ENCODE results near the gene CDR2L.
A peak's percentile ranks its signal among the peaks of the same experiment; 100 is the strongest.

The CDR2L gene

GRCh38 chr17:74970395-74970794, 17.0 kb upstream of the CDR2L start:
- no peaks in the 10 kb centered on the region for H3K9me3 ChIP-seq (ENCODE audit: control insufficient read depth in 5 of 5, low read length in 5 of 5)
- H3K4me3 ChIP-seq (ENCODE audit: low read depth in 1 of 5, low read length in 5 of 5), result peak overlapping the region in 4 of 5 donors; percentile 25 to 70 (median 64)
- no peak overlapping the region for H3K27ac ChIP-seq (ENCODE audit: low read depth, low read length)
- no peaks in the 10 kb centered on the region for H3K36me3 ChIP-seq (ENCODE audit: control insufficient read depth in 5 of 5, insufficient read depth in 5 of 5, low read length in 5 of 5)
- H3K9ac ChIP-seq (ENCODE audit: low read length in 5 of 5), result peak overlapping the region in 2 of 5 donors; percentile 36 to 75
- H3K27me3 ChIP-seq (ENCODE audit: control insufficient read depth in 5 of 5, insufficient read depth in 4 of 5, low read length in 5 of 5), result peaks cover 4 to 31% (median 17%) of the 10 kb centered on the region in 5 donors
- H3K4me1 ChIP-seq (ENCODE audit: control insufficient read depth in 5 of 5, insufficient read depth in 5 of 5, low read length in 5 of 5), result peaks cover 1 to 36% (median 20%) of the 10 kb centered on the region in 5 donors

DNA sequence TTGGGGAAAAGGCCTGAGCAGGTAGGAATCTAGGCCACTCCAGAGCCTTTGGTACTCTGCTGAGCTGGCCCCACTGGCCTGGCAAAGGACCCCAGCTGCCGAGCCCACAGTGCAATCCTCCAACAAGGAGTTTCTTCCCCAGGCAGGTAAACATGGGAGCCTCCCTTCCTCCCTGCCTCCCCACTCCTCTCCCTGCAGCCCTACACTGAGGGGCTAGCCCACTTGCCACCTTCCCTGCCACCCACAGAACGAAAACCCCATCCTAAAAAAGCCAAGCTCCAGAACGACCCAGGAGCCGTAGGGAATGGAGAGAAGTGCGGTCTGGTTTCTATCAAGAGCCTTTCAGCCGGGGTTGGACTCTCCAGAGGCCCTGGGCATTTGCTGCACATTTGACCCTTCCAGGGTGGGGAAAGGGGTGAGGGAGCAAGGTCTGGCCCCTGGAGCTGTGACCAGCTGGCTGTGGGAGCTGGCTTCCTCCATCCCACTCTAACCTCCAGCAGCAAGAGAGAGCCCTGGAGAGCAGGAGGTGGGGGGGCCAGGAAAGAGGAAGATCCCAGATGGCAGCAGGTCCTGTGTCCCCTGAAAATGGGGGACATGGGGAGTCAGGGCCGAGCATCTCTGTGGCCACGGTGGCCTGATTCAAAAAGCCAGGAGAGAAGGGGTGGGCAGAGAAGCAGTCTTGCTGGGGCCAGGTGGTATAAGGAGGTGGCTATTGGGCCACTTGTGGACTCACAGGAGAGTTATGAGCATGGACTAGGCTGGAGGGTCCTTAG, 16.2 kb upstream of the CDR2L start:
- Histone ChIP-seq H3K4me1 (ENCODE audit: control insufficient read depth in 5 of 5, insufficient read depth in 5 of 5, low read length in 5 of 5) (peaks cover 1 to 36% (median 20%) of the 10 kb centered on the region in 5 donors), H3K27ac (ENCODE audit: low read depth, low read length) (no peak overlapping the region), H3K9ac (ENCODE audit: low read length in 5 of 5) (peak overlapping the region in 2 of 5 donors; percentile 59 to 75), H3K27me3 (ENCODE audit: control insufficient read depth in 5 of 5, insufficient read depth in 4 of 5, low read length in 5 of 5) (peaks cover 4 to 32% (median 17%) of the 10 kb centered on the region in 5 donors), H3K4me3 (ENCODE audit: low read depth in 1 of 5, low read length in 5 of 5) (peak overlapping the region; percentile 15 to 70 (median 61)), H3K9me3 (ENCODE audit: control insufficient read depth in 5 of 5, low read length in 5 of 5) (no peaks in the 10 kb centered on the region), H3K36me3 (ENCODE audit: control insufficient read depth in 5 of 5, insufficient read depth in 5 of 5, low read length in 5 of 5) (no peaks in the 10 kb centered on the region)

DNA sequence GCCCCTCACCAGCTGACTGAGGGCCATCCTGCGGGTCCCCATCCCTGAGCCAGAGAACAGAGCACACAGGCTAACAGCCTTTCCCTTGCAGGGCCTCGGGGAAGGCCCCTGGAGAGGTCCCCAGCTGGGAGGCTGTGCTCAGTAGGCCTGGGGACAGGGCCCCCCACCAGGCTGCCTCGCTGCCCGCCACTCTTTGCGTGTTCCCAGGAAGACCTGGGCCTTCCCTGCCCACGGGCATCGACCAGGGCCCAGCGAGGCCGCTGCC, 15.7 kb upstream of the CDR2L start:
- H3K9me3 ChIP-seq (ENCODE audit: control insufficient read depth in 5 of 5, low read length in 5 of 5), result no peaks in the 10 kb centered on the region
- peak overlapping the region; percentile 15 to 70 (median 61) for H3K4me3 ChIP-seq (ENCODE audit: low read depth in 1 of 5, low read length in 5 of 5)
- peak overlapping the region in 2 of 5 donors; percentile 59 to 75 for H3K9ac ChIP-seq (ENCODE audit: low read length in 5 of 5)
- no peak overlapping the region for H3K27ac ChIP-seq (ENCODE audit: low read depth, low read length)
- H3K4me1 ChIP-seq (ENCODE audit: control insufficient read depth in 5 of 5, insufficient read depth in 5 of 5, low read length in 5 of 5), result peaks cover 1 to 36% (median 20%) of the 10 kb centered on the region in 5 donors
- no peaks in the 10 kb centered on the region for H3K36me3 ChIP-seq (ENCODE audit: control insufficient read depth in 5 of 5, insufficient read depth in 5 of 5, low read length in 5 of 5)
- peaks cover 4 to 32% (median 17%) of the 10 kb centered on the region in 5 donors for H3K27me3 ChIP-seq (ENCODE audit: control insufficient read depth in 5 of 5, insufficient read depth in 4 of 5, low read length in 5 of 5)

GRCh38 chr17:74972107-74972972, 15.1 kb upstream of the CDR2L start, which contains the start of gene HID1:
TSS of gene HID1 (minus strand) at chr17:74972759. CDS start at chr17:74972656, 103 bp downstream.
- Histone ChIP-seq H3K9ac (ENCODE audit: low read length in 5 of 5) (peak within 1 kb of the TSS in 3 of 5 donors; percentile 55 to 75 (median 59)), H3K4me1 (ENCODE audit: control insufficient read depth in 5 of 5, insufficient read depth in 5 of 5, low read length in 5 of 5) (peaks cover 1 to 36% (median 20%) of the 10 kb centered on the region in 5 donors), H3K27ac (ENCODE audit: low read depth, low read length) (no peak within 1 kb of the TSS), H3K4me3 (ENCODE audit: low read depth in 1 of 5, low read length in 5 of 5) (peak within 1 kb of the TSS; percentile 54 to 70 (median 62)), H3K9me3 (ENCODE audit: control insufficient read depth in 5 of 5, low read length in 5 of 5) (no peaks in the 10 kb centered on the region), H3K36me3 (ENCODE audit: control insufficient read depth in 5 of 5, insufficient read depth in 5 of 5, low read length in 5 of 5) (no peaks in the 10 kb centered on the region), H3K27me3 (ENCODE audit: control insufficient read depth in 5 of 5, insufficient read depth in 4 of 5, low read length in 5 of 5) (peaks cover 4 to 32% (median 17%) of the 10 kb centered on the region in 5 donors)

GRCh38 chr17:74972973-74973328, 14.5 kb upstream of the CDR2L start:
- peaks cover 4 to 32% (median 17%) of the 10 kb centered on the region in 5 donors for H3K27me3 ChIP-seq (ENCODE audit: control insufficient read depth in 5 of 5, insufficient read depth in 4 of 5, low read length in 5 of 5)

DNA sequence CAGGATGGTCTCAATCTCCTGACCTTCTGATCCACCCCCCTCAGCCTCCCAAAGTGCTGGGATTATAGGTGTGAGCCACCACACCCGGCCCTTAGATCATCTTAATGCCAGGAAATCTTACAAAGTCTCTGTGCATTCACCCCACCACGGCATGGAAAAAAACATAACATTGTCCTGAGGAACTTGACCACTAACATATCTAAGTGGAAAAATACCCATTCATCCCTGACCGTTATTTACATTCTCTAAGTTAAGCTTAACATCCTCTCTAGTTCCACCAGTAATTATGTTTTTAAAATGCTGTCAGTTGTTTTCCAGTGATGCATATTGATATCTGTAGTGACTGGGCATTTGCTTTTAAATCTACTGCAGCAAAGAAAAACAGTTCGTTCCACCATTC, 11.5 kb upstream of the CDR2L start:
- Histone ChIP-seq H3K4me1 (ENCODE audit: control insufficient read depth in 5 of 5, insufficient read depth in 5 of 5, low read length in 5 of 5) (peaks cover 1 to 18% (median 15%) of the 10 kb centered on the region in 5 donors), H3K4me3 (ENCODE audit: low read depth in 1 of 5, low read length in 5 of 5) (no peak overlapping the region), H3K27ac (ENCODE audit: low read depth, low read length) (no peak overlapping the region), H3K9me3 (ENCODE audit: control insufficient read depth in 5 of 5, low read length in 5 of 5) (no peaks in the 10 kb centered on the region), H3K9ac (ENCODE audit: low read length in 5 of 5) (no peak overlapping the region), H3K27me3 (ENCODE audit: control insufficient read depth in 5 of 5, insufficient read depth in 4 of 5, low read length in 5 of 5) (peaks cover 4 to 19% (median 9%) of the 10 kb centered on the region in 5 donors), H3K36me3 (ENCODE audit: control insufficient read depth in 5 of 5, insufficient read depth in 5 of 5, low read length in 5 of 5) (no peaks in the 10 kb centered on the region)

More at GRCh38 chr17:74972973-74973328, 14.5 kb upstream of the CDR2L start:
- Histone ChIP-seq H3K9me3 (ENCODE audit: control insufficient read depth in 5 of 5, low read length in 5 of 5) (no peaks in the 10 kb centered on the region), H3K36me3 (ENCODE audit: control insufficient read depth in 5 of 5, insufficient read depth in 5 of 5, low read length in 5 of 5) (no peaks in the 10 kb centered on the region), H3K9ac (ENCODE audit: low read length in 5 of 5) (peak overlapping the region in 1 of 5 donors; percentile 30), H3K27ac (ENCODE audit: low read depth, low read length) (no peak overlapping the region), H3K4me3 (ENCODE audit: low read depth in 1 of 5, low read length in 5 of 5) (peak overlapping the region in 4 of 5 donors; percentile 8 to 70 (median 50)), H3K4me1 (ENCODE audit: control insufficient read depth in 5 of 5, insufficient read depth in 5 of 5, low read length in 5 of 5) (peaks cover 1 to 36% (median 20%) of the 10 kb centered on the region in 5 donors)

- H3K27me3 ChIP-seq (ENCODE audit: control insufficient read depth in 5 of 5, insufficient read depth in 4 of 5, low read length in 5 of 5), result peaks cover 0 to 10% (median 4%) of the 10 kb centered on the region in 5 donors
- H3K36me3 ChIP-seq (ENCODE audit: control insufficient read depth in 5 of 5, insufficient read depth in 5 of 5, low read length in 5 of 5), result no peaks in the 10 kb centered on the region
- H3K4me3 ChIP-seq (ENCODE audit: low read depth in 1 of 5, low read length in 5 of 5), result no peak overlapping the region
- no peak overlapping the region for H3K27ac ChIP-seq (ENCODE audit: low read depth, low read length)
- H3K9me3 ChIP-seq (ENCODE audit: control insufficient read depth in 5 of 5, low read length in 5 of 5), result no peaks in the 10 kb centered on the region
- peaks cover 4 to 21% (median 20%) of the 10 kb centered on the region in 5 donors for H3K4me1 ChIP-seq (ENCODE audit: control insufficient read depth in 5 of 5, insufficient read depth in 5 of 5, low read length in 5 of 5)
- no peak overlapping the region for H3K9ac ChIP-seq (ENCODE audit: low read length in 5 of 5)
These were observed 9.6 kb upstream of the CDR2L start for GRCh38 chr17:74977802-74978201.

GRCh38 chr17:74978240-74978639, 9.2 kb upstream of the CDR2L start:
- Histone ChIP-seq H3K27ac (ENCODE audit: low read depth, low read length) (no peak overlapping the region), H3K4me3 (ENCODE audit: low read depth in 1 of 5, low read length in 5 of 5) (no peak overlapping the region)

GRCh38 chr17:74979408-74980146, 7.9 kb upstream of the CDR2L start:
- H3K36me3 ChIP-seq (ENCODE audit: control insufficient read depth in 5 of 5, insufficient read depth in 5 of 5, low read length in 5 of 5), result no peaks in the 10 kb centered on the region
- no peak overlapping the region for H3K27ac ChIP-seq (ENCODE audit: low read depth, low read length)
- H3K9ac ChIP-seq (ENCODE audit: low read length in 5 of 5), result no peak overlapping the region
- peaks cover 0 to 4% (median 0%) of the 10 kb centered on the region in 5 donors for H3K27me3 ChIP-seq (ENCODE audit: control insufficient read depth in 5 of 5, insufficient read depth in 4 of 5, low read length in 5 of 5)
- no peak overlapping the region for H3K4me3 ChIP-seq (ENCODE audit: low read depth in 1 of 5, low read length in 5 of 5)
- H3K4me1 ChIP-seq (ENCODE audit: control insufficient read depth in 5 of 5, insufficient read depth in 5 of 5, low read length in 5 of 5), result peaks cover 3 to 19% (median 17%) of the 10 kb centered on the region in 5 donors
- H3K9me3 ChIP-seq (ENCODE audit: control insufficient read depth in 5 of 5, low read length in 5 of 5), result no peaks in the 10 kb centered on the region

More at GRCh38 chr17:74978240-74978639, 9.2 kb upstream of the CDR2L start:
- Histone ChIP-seq H3K27me3 (ENCODE audit: control insufficient read depth in 5 of 5, insufficient read depth in 4 of 5, low read length in 5 of 5) (peaks cover 0 to 6% (median 0%) of the 10 kb centered on the region in 5 donors), H3K4me1 (ENCODE audit: control insufficient read depth in 5 of 5, insufficient read depth in 5 of 5, low read length in 5 of 5) (peaks cover 3 to 19% (median 17%) of the 10 kb centered on the region in 5 donors), H3K9ac (ENCODE audit: low read length in 5 of 5) (no peak overlapping the region), H3K36me3 (ENCODE audit: control insufficient read depth in 5 of 5, insufficient read depth in 5 of 5, low read length in 5 of 5) (no peaks in the 10 kb centered on the region), H3K9me3 (ENCODE audit: control insufficient read depth in 5 of 5, low read length in 5 of 5) (no peaks in the 10 kb centered on the region)

All from subcutaneous abdominal adipose tissue (tissue), 5 donors.